Posterior vena cava (tissue), 2 donors: ENCODE measurements around the gene SDHB. TPM values are rescaled to one million over a fixed set of nuclear protein-coding genes. Genes with fewer than 3 reads are reported as not detected.

ENCODE experiments used
- DNase-seq: peaks from one replicate; pipeline ENCODE4 v3.0.0-alpha.2; 2020; ENCODE audit warnings: low spot score
- intact Hi-C, 2 donors: fragments of 100-400 bp; cut with DNase I; formaldehyde crosslinking; loops; one replicate each; pipeline versions ENCODE4 v1.14.1 to v1.14.2; 2022 to 2023
- total RNA-seq, 2 donors: library from RNA; stranded (reverse); fragmentation: NEBNext Ultra II Directional; extraction: Animal tissue kit (Norgen Biotek cat#: 25700); gene quantifications; one replicate each; pipeline ENCODE4 v1.2.1, GENCODE V29; 2021
- donor health status: DM: yes; HTN: yes; CAD: no.
- donor health status: DM: yes; HTN: yes; CAD: no.

SDHB gene
- total RNA-seq, 2 donors from 2014 or later = 77.7 to 80.5 TPM

DNA sequence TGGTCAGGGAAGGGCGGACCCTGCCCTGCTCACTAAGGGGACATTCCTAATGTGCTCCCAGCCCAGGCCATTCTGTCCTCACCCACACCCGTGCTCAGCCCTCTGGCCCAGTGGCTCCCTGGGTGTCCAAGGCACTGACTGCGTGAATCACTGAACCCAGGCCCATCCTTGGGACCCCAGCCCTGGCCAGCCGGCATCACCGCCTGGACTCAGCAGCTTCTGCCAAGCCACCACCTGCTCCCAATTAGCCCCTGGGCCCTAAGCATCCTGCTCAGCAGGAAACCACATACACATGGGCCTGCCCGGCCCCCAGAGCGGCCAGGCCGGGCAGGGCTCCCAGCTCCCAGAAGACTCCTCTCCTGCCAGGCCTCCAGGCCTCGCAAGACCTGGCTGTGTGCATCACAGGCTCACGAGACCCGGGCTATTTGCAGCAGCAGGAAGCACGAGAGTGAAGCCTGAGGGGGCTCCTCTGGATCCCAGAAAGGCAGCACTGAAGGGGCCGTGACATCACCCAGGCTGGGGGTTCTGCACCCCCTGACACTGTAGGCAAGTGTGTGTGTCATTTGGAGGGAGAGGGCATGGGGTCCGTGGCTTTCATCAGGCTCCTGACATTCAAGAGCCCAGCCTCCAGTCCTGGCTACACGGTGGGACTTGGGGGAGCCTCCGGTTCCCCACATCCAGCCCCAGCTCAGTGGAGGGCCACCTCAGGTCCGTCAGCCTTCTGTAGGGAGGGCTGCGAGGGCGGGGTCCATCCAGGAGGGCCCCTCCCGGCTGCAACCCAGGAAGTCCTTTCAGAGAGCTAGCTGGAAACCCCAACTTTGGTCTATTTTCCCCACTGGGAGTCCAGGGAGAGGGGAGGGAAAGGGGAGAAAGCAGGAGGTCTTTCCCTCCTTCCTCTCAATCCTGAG is 75.0 kb downstream of the SDHB start:
- intact Hi-C loops = no loop called here
- DNase-seq = peak; percentile 90

GRCh38 chr1:16978139-16978538 is 75.7 kb downstream of the SDHB start:
- intact Hi-C loops = no loop called here
- DNase-seq = no peak

GRCh38 chr1:16977377-16977776 is 76.5 kb downstream of the SDHB start:
- intact Hi-C loops = no loop called here
- no peak for DNase-seq

DNA sequence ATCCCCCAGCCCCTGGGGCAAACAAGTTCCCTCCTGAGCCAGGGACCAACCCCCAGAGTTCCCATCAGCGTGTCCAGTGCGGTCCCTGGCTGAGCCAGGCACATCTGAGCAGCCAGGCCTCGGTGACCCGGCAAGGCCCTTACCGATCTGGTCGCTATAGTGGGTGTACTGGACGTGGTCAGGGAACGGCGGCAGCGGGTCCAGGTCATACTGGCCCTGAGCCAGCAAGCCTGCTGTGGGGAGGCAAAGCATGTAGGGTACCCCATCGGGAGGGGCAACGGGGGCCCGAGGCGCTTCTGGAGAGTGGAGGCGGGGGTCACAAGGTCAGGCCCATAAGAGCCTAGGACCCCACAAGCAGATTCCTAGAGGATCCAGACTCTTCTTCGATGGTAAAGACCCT is 76.9 kb downstream of the SDHB start:
- intact Hi-C loops = no loop called here
- no peak for DNase-seq

GRCh38 chr1:16975838-16976237 is 78.0 kb downstream of the SDHB start:
- no peak for DNase-seq
- intact Hi-C loops = no loop called here

DNA sequence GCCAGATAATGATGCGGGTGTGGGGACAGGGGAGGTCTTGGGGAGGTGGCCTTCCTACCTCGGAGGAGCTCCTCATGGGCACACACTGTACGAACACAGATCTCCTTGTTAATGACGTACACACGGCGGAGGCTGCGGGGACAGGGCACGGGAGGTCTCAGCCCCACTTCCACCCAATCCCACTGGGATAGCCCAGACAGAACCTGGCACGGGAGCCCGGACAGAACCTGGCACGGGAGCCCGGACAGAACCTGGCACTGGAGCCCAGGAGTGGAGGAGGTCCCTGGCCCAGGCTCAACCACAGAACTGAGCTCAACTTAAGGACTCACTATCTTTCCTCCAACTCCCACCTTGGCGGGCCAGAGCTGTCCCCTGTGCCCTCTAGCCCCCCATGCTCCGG is 78.6 kb downstream of the SDHB start:
- intact Hi-C loops = no loop called here

DNA sequence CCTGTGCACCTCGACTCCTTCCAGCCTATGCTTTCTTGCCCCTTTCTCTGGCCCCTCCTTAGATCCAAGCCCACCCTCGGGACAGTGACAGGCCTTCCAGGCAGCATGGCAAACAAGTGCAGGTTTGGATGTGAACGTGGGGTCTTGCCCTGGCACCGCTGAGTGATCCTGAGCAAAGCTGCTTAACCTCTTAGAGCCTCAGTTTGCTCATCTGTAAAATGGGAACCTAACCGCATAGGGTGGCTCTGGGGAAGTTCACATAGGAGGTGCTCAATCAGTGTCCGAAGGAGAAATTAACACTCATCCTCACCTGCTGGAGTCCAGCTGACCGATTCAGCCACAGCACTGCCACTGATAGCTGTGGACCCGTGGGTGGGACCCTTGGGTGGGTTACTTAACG is 80.6 kb downstream of the SDHB start:
- intact Hi-C loops = no loop called here
- DNase-seq = no peak

More for the DNA sequence above, 78.6 kb downstream of the SDHB start:
- DNase-seq = no peak

DNA sequence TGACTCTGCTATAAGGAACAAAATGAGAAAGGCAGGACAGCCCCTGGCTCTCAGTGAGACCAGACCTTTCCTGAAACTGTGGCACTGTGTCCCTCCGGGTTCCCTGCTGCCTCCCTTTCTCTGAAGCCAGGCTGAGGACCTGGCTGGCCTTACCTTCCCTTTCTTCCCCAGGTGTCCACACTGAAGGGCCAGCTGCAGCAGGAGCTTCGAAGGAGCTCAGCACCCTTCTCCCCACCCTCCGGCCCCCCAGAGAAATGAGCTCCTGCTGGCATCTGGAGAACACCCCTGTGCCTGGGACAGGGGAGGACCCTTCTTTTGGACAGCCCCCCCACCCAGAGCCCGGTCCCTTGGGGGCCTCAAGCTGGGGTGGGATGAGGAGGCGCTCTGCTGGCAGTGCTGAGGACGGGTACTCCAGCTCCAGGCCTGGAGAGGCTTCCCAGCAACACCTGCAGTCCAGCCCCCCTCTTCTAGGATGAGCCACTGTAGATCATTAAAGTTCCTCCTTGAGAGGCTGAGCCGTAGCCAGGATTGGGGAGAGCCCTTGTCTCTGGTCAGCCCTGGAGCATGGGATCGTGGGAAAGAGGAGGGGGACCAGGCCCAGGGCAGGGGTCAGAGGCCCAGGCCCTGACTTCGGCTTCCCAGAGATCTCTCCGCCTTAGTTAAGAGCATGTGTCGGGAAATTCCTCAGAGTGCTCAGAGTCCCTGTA is 81.5 kb downstream of the SDHB start:
- intact Hi-C loops = no loop called here

GRCh38 chr1:16971341-16972188 is 82.3 kb downstream of the SDHB start:
- intact Hi-C loops = no loop called here
- no peak for DNase-seq

More for the DNA sequence above, 81.5 kb downstream of the SDHB start:
- no peak for DNase-seq

DNA sequence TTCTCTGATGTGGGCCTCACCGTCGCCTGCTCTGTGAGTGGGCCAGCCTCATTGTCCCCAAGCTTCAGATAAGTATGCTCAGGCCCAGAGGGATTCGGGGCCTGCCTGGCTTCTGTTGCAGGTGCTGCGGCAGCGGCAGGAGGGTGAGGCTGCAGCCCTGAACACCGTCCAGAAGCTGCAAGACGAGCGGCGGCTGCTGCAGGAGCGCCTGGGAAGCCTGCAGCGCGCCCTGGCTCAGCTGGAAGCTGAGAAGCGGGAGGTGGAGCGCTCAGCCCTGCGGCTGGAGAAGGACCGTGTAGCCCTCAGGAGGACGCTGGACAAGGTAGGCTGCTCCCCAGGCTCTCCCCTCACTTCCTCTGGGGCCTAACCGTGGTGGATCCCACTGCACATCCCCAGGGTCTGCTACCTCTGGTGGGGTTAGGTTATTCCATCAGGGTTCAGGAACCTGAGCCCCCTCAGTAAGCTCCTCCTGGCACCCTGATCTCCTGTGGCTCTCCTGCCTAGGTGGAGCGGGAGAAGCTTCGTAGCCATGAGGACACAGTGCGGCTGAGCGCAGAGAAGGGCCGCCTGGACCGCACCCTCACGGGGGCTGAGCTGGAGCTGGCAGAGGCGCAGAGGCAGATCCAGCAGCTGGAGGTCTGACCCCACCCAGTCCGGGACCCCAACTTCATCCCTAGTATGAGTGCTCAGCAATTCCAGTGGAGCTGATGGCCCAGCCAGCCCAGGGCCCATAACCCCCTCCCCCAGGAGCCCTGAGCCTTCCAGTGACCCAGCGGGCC is 83.5 kb downstream of the SDHB start:
- DNase-seq = no peak
- intact Hi-C loops = no loop called here

DNA sequence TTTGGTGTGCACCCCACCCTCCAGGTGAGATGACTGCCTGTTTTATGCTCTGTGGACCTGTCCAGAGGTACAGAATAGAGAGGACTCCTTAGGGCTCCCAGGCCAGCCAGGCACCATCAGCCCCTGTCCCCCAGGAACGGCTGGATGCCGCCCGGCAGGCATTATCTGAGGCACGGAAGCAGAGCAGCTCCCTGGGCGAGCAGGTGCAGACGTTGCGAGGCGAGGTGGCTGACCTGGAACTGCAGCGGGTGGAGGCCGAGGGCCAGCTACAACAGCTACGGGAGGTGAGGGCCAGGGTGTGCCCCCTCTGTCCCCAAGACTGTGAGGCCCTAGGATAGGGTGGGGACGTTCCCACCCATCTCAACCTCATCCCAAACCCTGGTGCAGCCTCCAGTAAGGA is 84.2 kb downstream of the SDHB start:
- DNase-seq = no peak
- intact Hi-C loops = no loop called here

DNA sequence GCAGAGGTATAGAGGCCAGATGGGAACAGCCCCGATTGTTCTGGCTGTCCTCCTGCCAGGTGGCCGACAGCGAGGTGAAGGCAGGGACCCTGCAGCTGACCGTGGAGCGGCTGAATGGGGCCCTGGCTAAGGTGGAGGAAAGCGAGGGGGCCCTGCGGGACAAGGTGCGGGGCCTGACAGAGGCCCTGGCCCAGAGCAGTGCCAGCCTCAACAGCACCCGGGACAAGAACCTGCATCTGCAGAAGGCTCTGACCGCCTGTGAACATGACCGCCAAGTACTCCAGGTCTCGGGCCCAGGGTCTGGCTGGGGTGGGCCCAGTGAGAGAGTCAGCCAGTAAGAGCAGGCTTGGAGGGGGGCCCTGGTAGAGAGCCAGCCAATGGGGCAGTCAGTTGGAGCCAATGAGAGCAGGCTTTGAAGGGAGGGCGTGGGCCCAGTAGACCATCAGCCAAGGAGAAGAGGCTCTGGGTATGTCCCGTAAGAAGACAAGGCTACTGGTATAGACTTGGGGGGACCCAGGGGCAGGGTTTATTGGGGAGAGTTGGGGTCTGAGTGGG is 84.7 kb downstream of the SDHB start:
- intact Hi-C loops = no loop called here
- no peak for DNase-seq

Other genes with a start within 250 kb of the SDHB start
- over 10,000 TPM; 12,584 to 18,986 TPM for gene RNU1-2, start 158.1 kb downstream of the SDHB start, total RNA-seq
- gene CROCC, start 132.1 kb downstream of the SDHB start, total RNA-seq = 10 to 100 TPM; 12.6 to 21.6 TPM
- gene MFAP2, start 73.4 kb downstream of the SDHB start, total RNA-seq = 10 to 100 TPM; 39.0 to 52.1 TPM
- 10 to 100 TPM; 20.2 to 27.6 TPM for gene ATP13A2, start 42.1 kb downstream of the SDHB start, total RNA-seq
- 1 to 10 TPM in 1 of 2 donors, under 1 TPM in 1; 1.00 to 1.6 TPM for gene PADI2, start 65.4 kb upstream of the SDHB start, total RNA-seq
- not detected for gene PADI1, start 151.1 kb upstream of the SDHB start, total RNA-seq
- not detected for gene PADI3, start 195.1 kb upstream of the SDHB start, total RNA-seq